Astrocyte (in vitro differentiated cells and primary cell): ENCODE data around the gene DIRAS1. TPM values are rescaled to one million over a fixed set of nuclear protein-coding genes. Genes with fewer than 3 reads are reported as not detected.

ENCODE experiments used
- DNase-seq: peaks from one replicate; pipeline ENCODE4 v3.0.0-alpha.2; 2010; ENCODE audit warnings: low read depth
- FAIRE-seq: peaks from 2 replicates; lab custom pipeline; 2011; peaks lifted over from hg19 to GRCh38; lab: Jason Lieb, UNC
- H2AFZ ChIP-seq: 2 replicates; pipeline ENCODE4 v1.6.0; 2012; ENCODE audit warnings: low read depth, low read length, inconsistent platforms
- H3K27ac ChIP-seq: 2 replicates; pipeline ENCODE4 v1.5.1; 2011; ENCODE audit warnings: low read depth, low read length, inconsistent platforms
- H3K27me3 ChIP-seq: 2 replicates; pipeline ENCODE4 v1.6.0; 2011; ENCODE audit warnings: low read length, inconsistent platforms; ENCODE audit not compliant: insufficient read depth
- H3K36me3 ChIP-seq: 2 replicates; pipeline ENCODE4 v1.5.1; 2011; ENCODE audit warnings: low read length, inconsistent platforms; ENCODE audit not compliant: insufficient read depth
- H3K4me1 ChIP-seq: 2 replicates; pipeline ENCODE4 v1.5.1; 2011; ENCODE audit warnings: low read length, inconsistent platforms; ENCODE audit not compliant: insufficient read depth
- H3K4me2 ChIP-seq: 2 replicates; pipeline ENCODE4 v1.6.0; 2012; ENCODE audit warnings: low read length, inconsistent platforms
- H3K4me3 ChIP-seq: 2 replicates; pipeline ENCODE4 v1.5.1; 2011; ENCODE audit warnings: low read depth, mild to moderate bottlenecking, low read length, inconsistent platforms; ENCODE audit not compliant: insufficient read depth
- H3K79me2 ChIP-seq: 2 replicates; pipeline ENCODE4 v1.6.0; 2012; ENCODE audit warnings: mild to moderate bottlenecking, low read length, inconsistent platforms; ENCODE audit not compliant: insufficient read depth
- H3K9ac ChIP-seq: 2 replicates; pipeline ENCODE4 v1.6.0; 2012; ENCODE audit warnings: mild to moderate bottlenecking, low read length, inconsistent platforms
- H3K9me3 ChIP-seq: 2 replicates; pipeline ENCODE4 v1.5.1; 2012; ENCODE audit warnings: low read depth, mild to moderate bottlenecking, low read length, inconsistent platforms; ENCODE audit not compliant: insufficient read depth
- H4K20me1 ChIP-seq: 2 replicates; pipeline ENCODE4 v1.6.0; 2012; ENCODE audit warnings: low read length, inconsistent platforms; ENCODE audit not compliant: insufficient read depth
- H3K27ac Mint-ChIP-seq: one replicate; pipeline ENCODE4 v1.8.0; 2021; ENCODE audit warnings: mild to moderate bottlenecking, mixed read lengths; ENCODE audit not compliant: unreplicated experiment
- H3K27me3 Mint-ChIP-seq: one replicate; pipeline ENCODE4 v1.8.0; 2021; ENCODE audit warnings: low read depth, mixed read lengths; ENCODE audit not compliant: unreplicated experiment
- H3K36me3 Mint-ChIP-seq: one replicate; pipeline ENCODE4 v1.8.0; 2021; ENCODE audit warnings: low read depth, mixed read lengths; ENCODE audit not compliant: unreplicated experiment
- H3K4me1 Mint-ChIP-seq: one replicate; pipeline ENCODE4 v1.8.0; 2021; ENCODE audit warnings: low read depth, mixed read lengths; ENCODE audit not compliant: unreplicated experiment
- H3K4me3 Mint-ChIP-seq: one replicate; pipeline ENCODE4 v1.8.0; 2021; ENCODE audit warnings: mild to moderate bottlenecking, moderate library complexity, mixed read lengths; ENCODE audit not compliant: unreplicated experiment
- H3K9me3 Mint-ChIP-seq: one replicate; pipeline ENCODE4 v1.8.0; 2021; ENCODE audit warnings: mild to moderate bottlenecking, mixed read lengths; ENCODE audit not compliant: unreplicated experiment
- EZH2 ChIP-seq: IDR thresholded peaks from 2 replicates; pipeline ENCODE4 v1.6.1; 2012; ENCODE audit warnings: mild to moderate bottlenecking, low read length, inconsistent platforms; ENCODE audit not compliant: insufficient read depth
- total RNA-seq: library from RNA; stranded (reverse); gene quantifications from 2 replicates; pipeline ENCODE4 v1.2.1, GENCODE V29; 2021
- TF ChIP-seq, protein P1 (sequence below): IDR thresholded peaks from 2 replicates; pipeline ENCODE4 v1.5.1; 2011; ENCODE audit warnings: low read depth, mild to moderate bottlenecking, inconsistent platforms, low read length, moderate library complexity; ENCODE audit not compliant: insufficient read depth

DIRAS1 gene
- total RNA-seq, 1 donor from 2014 or later: 5.9 TPM

DNA sequence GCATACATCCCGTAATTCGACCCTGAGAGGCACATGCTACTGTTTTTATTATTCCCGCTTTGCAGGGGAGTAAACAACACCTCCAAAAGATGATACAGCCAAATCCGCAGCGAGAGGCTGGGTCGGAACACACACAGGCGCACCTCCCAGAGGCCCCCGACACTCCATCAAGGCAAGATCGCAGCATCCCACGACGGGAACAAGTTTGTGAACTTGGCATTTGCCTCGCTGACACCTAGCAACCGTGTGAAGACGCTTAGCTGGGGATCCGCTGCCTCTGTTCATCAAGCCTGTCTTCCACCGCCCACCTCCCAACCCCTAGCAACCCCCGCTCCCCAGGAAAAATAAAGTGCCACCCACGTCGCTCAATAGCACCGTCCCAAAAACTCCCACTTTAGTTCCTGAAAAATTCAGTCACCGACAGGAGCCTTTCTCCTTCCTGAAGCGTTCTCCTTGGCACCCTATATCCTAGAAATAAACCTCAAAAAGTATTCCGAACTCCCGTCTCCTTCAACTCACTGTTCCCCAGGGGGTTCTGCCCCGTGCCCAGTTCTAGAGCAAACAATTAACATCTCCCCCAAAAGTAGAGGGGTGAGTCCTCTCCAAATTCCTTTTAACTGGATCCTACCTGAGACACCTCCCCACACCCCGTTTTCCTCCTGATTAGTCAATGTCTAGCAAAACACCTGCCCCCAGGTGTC lies 20.4 kb downstream of the DIRAS1 start:
- H2AFZ ChIP-seq: no peak overlapping the region
- H3K9me3 Mint-ChIP-seq: no peaks in the 10 kb centered on the region
- no peaks in the 10 kb centered on the region for H3K4me1 ChIP-seq
- H3K4me2 ChIP-seq: no peak overlapping the region
- no peaks in the 10 kb centered on the region for H3K4me1 Mint-ChIP-seq
- H3K27ac Mint-ChIP-seq: no peak overlapping the region
- H4K20me1 ChIP-seq: no peaks in the 10 kb centered on the region
- no peak overlapping the region for H3K4me3 Mint-ChIP-seq
- H3K27ac ChIP-seq: no peak overlapping the region
- no peak for FAIRE-seq
- no peaks in the 10 kb centered on the region for H3K9me3 ChIP-seq
- no peak overlapping the region for H3K4me3 ChIP-seq
- H3K9ac ChIP-seq: no peak overlapping the region
- peaks cover 32% of the 10 kb centered on the region for H3K27me3 ChIP-seq
- TF ChIP-seq, protein P1, sequence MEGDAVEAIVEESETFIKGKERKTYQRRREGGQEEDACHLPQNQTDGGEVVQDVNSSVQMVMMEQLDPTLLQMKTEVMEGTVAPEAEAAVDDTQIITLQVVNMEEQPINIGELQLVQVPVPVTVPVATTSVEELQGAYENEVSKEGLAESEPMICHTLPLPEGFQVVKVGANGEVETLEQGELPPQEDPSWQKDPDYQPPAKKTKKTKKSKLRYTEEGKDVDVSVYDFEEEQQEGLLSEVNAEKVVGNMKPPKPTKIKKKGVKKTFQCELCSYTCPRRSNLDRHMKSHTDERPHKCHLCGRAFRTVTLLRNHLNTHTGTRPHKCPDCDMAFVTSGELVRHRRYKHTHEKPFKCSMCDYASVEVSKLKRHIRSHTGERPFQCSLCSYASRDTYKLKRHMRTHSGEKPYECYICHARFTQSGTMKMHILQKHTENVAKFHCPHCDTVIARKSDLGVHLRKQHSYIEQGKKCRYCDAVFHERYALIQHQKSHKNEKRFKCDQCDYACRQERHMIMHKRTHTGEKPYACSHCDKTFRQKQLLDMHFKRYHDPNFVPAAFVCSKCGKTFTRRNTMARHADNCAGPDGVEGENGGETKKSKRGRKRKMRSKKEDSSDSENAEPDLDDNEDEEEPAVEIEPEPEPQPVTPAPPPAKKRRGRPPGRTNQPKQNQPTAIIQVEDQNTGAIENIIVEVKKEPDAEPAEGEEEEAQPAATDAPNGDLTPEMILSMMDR: no peak
- no peak for TF ChIP-seq EZH2
- no peaks in the 10 kb centered on the region for H3K36me3 ChIP-seq
- no peaks in the 10 kb centered on the region for H3K36me3 Mint-ChIP-seq
- peaks cover 16% of the 10 kb centered on the region for H3K27me3 Mint-ChIP-seq
- DNase-seq: no peak
- H3K79me2 ChIP-seq: no peaks in the 10 kb centered on the region

GRCh38 chr19:2699413-2700140 lies 21.6 kb downstream of the DIRAS1 start:
- H3K79me2 ChIP-seq: no peaks in the 10 kb centered on the region
- H3K4me1 Mint-ChIP-seq: no peaks in the 10 kb centered on the region
- H3K27me3 Mint-ChIP-seq: peaks cover 16% of the 10 kb centered on the region
- H3K27ac ChIP-seq: no peak overlapping the region
- no peaks in the 10 kb centered on the region for H3K9me3 ChIP-seq
- H3K27ac Mint-ChIP-seq: no peak overlapping the region
- no peak overlapping the region for H3K9ac ChIP-seq
- H3K4me3 ChIP-seq: no peak overlapping the region
- no peaks in the 10 kb centered on the region for H3K36me3 ChIP-seq
- H3K4me3 Mint-ChIP-seq: no peak overlapping the region
- no peaks in the 10 kb centered on the region for H3K36me3 Mint-ChIP-seq
- TF ChIP-seq, protein P1: no peak
- TF ChIP-seq EZH2: no peak
- H3K4me2 ChIP-seq: no peak overlapping the region
- no peaks in the 10 kb centered on the region for H3K9me3 Mint-ChIP-seq
- H2AFZ ChIP-seq: no peak overlapping the region
- FAIRE-seq (no peak), DNase-seq (no peak)
- no peaks in the 10 kb centered on the region for H4K20me1 ChIP-seq
- H3K27me3 ChIP-seq: peaks cover 34% of the 10 kb centered on the region
- no peaks in the 10 kb centered on the region for H3K4me1 ChIP-seq

DNA sequence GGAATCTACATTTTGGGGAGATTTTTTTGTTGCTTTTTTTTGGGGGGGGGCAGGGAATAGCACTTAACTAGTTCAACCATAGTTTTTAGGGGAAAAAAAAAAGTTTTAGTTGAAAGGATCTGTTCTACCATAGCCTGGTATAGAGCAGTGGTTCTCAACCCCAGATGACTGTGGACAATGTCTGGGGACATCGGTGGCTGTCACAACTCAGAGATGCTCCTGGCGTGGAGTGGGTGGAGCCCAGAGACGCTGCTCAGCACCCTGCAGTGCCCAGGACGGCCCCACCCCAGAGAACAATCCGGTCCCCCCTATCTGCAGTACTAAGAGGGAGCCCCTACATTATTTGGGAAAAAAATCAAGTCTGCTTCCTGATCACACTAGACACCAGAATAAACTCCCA lies 27.0 kb downstream of the DIRAS1 start:
- Histone ChIP-seq H3K79me2 (no peaks in the 10 kb centered on the region), H3K4me1 (no peaks in the 10 kb centered on the region), H4K20me1 (no peaks in the 10 kb centered on the region), H3K27me3 (peaks cover 13% of the 10 kb centered on the region), H3K9ac (no peak overlapping the region), H3K9me3 (no peaks in the 10 kb centered on the region), H3K27ac (no peak overlapping the region), H3K4me3 (no peak overlapping the region), H3K4me2 (no peak overlapping the region), H3K36me3 (no peaks in the 10 kb centered on the region), H2AFZ (no peak overlapping the region)
- TF ChIP-seq, protein P1: no peak
- TF ChIP-seq EZH2: no peak
- H3K27me3 Mint-ChIP-seq: peaks cover 4% of the 10 kb centered on the region
- FAIRE-seq: no peak
- H3K4me3 Mint-ChIP-seq: no peak overlapping the region
- no peaks in the 10 kb centered on the region for H3K9me3 Mint-ChIP-seq
- H3K27ac Mint-ChIP-seq: no peak overlapping the region
- DNase-seq: no peak
- H3K36me3 Mint-ChIP-seq: no peaks in the 10 kb centered on the region
- H3K4me1 Mint-ChIP-seq: no peaks in the 10 kb centered on the region
